Ascending aorta (tissue), 2 donors: ENCODE measurements around the gene KCNJ14. TPM values are rescaled to one million over a fixed set of nuclear protein-coding genes. Genes with fewer than 3 reads are reported as not detected.

ENCODE experiments used
- DNase-seq, 2 donors: peaks; one replicate each; pipeline ENCODE4 v3.0.0-alpha.2; 2019; ENCODE audit warnings: low spot score in 2 of 2
- H3K27ac ChIP-seq, 2 donors: fragments of 200-600 bp; sonication (generic); one replicate each; pipeline ENCODE4 v1.5.1; 2016 to 2017; ENCODE audit warnings: mild to moderate bottlenecking in 1 of 2
- H3K27me3 ChIP-seq: fragments of 200-600 bp; sonication (generic); one replicate; pipeline ENCODE4 v1.5.1; 2017
- H3K36me3 ChIP-seq, 2 donors: fragments of 200-600 bp; sonication (generic); one replicate each; pipeline ENCODE4 v1.5.1; 2016
- H3K4me1 ChIP-seq, 2 donors: fragments of 200-600 bp; sonication (generic); one replicate each; pipeline ENCODE4 v1.5.1; 2016 to 2017; ENCODE audit warnings: mild to moderate bottlenecking in 1 of 2
- H3K4me3 ChIP-seq, 2 donors: fragments of 200-600 bp; sonication (generic); one replicate each; pipeline ENCODE4 v1.5.1; 2016 to 2017; ENCODE audit warnings: mild to moderate bottlenecking in 1 of 2
- H3K9me3 ChIP-seq, 2 donors: fragments of 200-600 bp; sonication (generic); one replicate each; pipeline ENCODE4 v1.5.1; 2016
- CTCF ChIP-seq, 3 experiments: fragments of 200-600 bp in 2 of 3; fragments of 450-650 bp in 1 of 3; sonication (generic) in 2 of 3; IDR thresholded peaks; one replicate each; pipeline ENCODE4 v1.5.1; 2016 to 2019; ENCODE audit warnings: antibody characterized with exemption in 3 of 3, mild to moderate bottlenecking in 1 of 3, moderate library complexity in 1 of 3
- intact Hi-C: fragments of 100-400 bp; cut with DNase I; formaldehyde crosslinking; loops from one replicate; pipeline ENCODE4 v1.15.1; 2023
- total RNA-seq: library from RNA; depleted of rRNA; stranded (reverse); fragments of >200 nt; gene quantifications from one replicate; pipeline ENCODE4 v1.1.0, GENCODE V29; 2016

KCNJ14 gene
- total RNA-seq, 1 donor from 2014 or later = 6.1 TPM

- no peak overlapping the region for H3K27ac ChIP-seq
- H3K36me3 ChIP-seq = no peaks in the 10 kb centered on the region
- no peak overlapping the region for H3K4me3 ChIP-seq
- intact Hi-C loops = no loop called here
- H3K4me1 ChIP-seq = no peaks in the 10 kb centered on the region
- no peak for DNase-seq
- no peak for TF ChIP-seq CTCF (IDR thresholded peaks at IDR 0.05)
- peaks cover 11% of the 10 kb centered on the region for H3K27me3 ChIP-seq
- no peaks in the 10 kb centered on the region for H3K9me3 ChIP-seq
These were observed 43.4 kb downstream of the KCNJ14 start for GRCh38 chr19:48498595-48499311.

- no peak for DNase-seq
- no peak for TF ChIP-seq CTCF (IDR thresholded peaks at IDR 0.05)
- Histone ChIP-seq H3K27me3 (peaks cover 11% of the 10 kb centered on the region), H3K36me3 (no peaks in the 10 kb centered on the region), H3K27ac (no peak overlapping the region), H3K4me3 (no peak overlapping the region), H3K9me3 (no peaks in the 10 kb centered on the region), H3K4me1 (no peaks in the 10 kb centered on the region)
- intact Hi-C loops = no loop called here
These were observed 44.1 kb downstream of the KCNJ14 start for GRCh38 chr19:48499316-48500090.

- Histone ChIP-seq H3K36me3 (no peaks in the 10 kb centered on the region), H3K27ac (no peak overlapping the region), H3K4me3 (no peak overlapping the region), H3K27me3 (peaks cover 11% of the 10 kb centered on the region), H3K4me1 (no peaks in the 10 kb centered on the region), H3K9me3 (no peaks in the 10 kb centered on the region)
- DNase-seq = no peak
- intact Hi-C loops = no loop called here
- TF ChIP-seq CTCF (IDR thresholded peaks at IDR 0.05) = no peak
These were observed 45.6 kb downstream of the KCNJ14 start for GRCh38 chr19:48500830-48501493.

- DNase-seq = peak; percentile 33 to 75
- no peaks in the 10 kb centered on the region for H3K4me1 ChIP-seq
- H3K9me3 ChIP-seq = no peaks in the 10 kb centered on the region
- no peaks in the 10 kb centered on the region for H3K36me3 ChIP-seq
- TF ChIP-seq CTCF (IDR thresholded peaks at IDR 0.05) = no peak
- no peak overlapping the region for H3K27ac ChIP-seq
- peaks cover 11% of the 10 kb centered on the region for H3K27me3 ChIP-seq
- intact Hi-C loops = no loop called here
- no peak overlapping the region for H3K4me3 ChIP-seq
These were observed 46.3 kb downstream of the KCNJ14 start for GRCh38 chr19:48501494-48502349.

GRCh38 chr19:48502350-48503018 is 47.1 kb downstream of the KCNJ14 start:
- H3K27me3 ChIP-seq = peaks cover 11% of the 10 kb centered on the region

More at GRCh38 chr19:48502350-48503018, 47.1 kb downstream of the KCNJ14 start:
- intact Hi-C loops = no loop called here
- Histone ChIP-seq H3K4me3 (no peak overlapping the region), H3K27ac (no peak overlapping the region), H3K4me1 (no peaks in the 10 kb centered on the region), H3K9me3 (no peaks in the 10 kb centered on the region), H3K36me3 (no peaks in the 10 kb centered on the region)
- DNase-seq = no peak
- TF ChIP-seq CTCF (IDR thresholded peaks at IDR 0.05) = no peak
